ENCODE measurements around the gene GNB1. TPM values are rescaled to one million over a fixed set of nuclear protein-coding genes. Genes with fewer than 3 reads are reported as not detected.

The GNB1 gene
- total RNA-seq, 4 donors from 2014 or later, result 54.3 to 102 (median 74.7) TPM

DNA sequence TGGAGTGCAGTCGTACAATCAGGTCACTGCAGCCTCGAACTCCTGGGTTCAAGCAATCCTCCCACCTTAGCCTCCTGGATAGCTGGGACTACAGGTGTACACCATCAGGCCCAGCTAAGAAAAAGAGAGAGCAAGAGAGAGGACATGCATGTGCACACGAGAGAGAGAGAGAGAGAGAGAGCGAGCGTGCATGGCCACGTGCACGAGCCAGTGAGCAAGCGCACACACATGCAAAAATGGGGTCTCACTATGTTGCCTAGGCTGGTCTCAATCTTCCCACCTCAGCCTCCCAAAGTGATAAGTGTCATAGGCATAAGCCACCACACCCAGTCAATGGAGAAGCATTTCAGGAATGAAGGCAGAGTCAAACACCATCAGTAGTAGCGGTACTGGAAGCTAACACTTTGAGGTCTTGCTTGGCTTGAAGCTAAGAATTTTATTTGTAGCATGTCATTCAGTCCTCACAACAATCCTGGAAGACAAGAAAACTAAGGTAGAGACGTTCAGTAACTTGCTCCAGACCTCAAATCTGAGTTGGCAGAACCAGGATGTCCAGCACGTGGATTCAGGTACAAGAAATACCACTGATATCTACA lies 14.5 kb downstream of the GNB1 start:
- no peaks in the 10 kb centered on the region for H3K9me3 ChIP-seq
- peaks cover 0 to 58% (median 11%) of the 10 kb centered on the region in 3 donors for H3K36me3 ChIP-seq
- intact Hi-C loops (cut with DNase I), result no loop called here
- peaks cover 32 to 99% (median 40%) of the 10 kb centered on the region in 3 donors for H3K4me1 ChIP-seq
- H3K4me3 ChIP-seq, result no peak overlapping the region
- no peak for DNase-seq
- H3K27ac ChIP-seq, result no peak overlapping the region
- no peak for TF ChIP-seq POLR2A (IDR thresholded peaks at IDR 0.05)
- no peaks in the 10 kb centered on the region for H3K27me3 ChIP-seq
- 82% methylated on average over 11 of the region's 11 CpGs for WGBS, 2 donors

GRCh38 chr1:1875932-1876331 lies 15.0 kb downstream of the GNB1 start:
- DNase-seq, result no peak
- H3K36me3 ChIP-seq, result peaks cover 0 to 58% (median 11%) of the 10 kb centered on the region in 3 donors
- 83 to 100% methylated on average over 1 of the region's 1 CpG for WGBS, 2 donors
- peaks cover 27 to 99% (median 36%) of the 10 kb centered on the region in 3 donors for H3K4me1 ChIP-seq
- H3K4me3 ChIP-seq, result no peak overlapping the region
- H3K27ac ChIP-seq, result no peak overlapping the region
- H3K9me3 ChIP-seq, result no peaks in the 10 kb centered on the region
- TF ChIP-seq POLR2A (IDR thresholded peaks at IDR 0.05), result no peak
- TF ChIP-seq, protein P1, sequence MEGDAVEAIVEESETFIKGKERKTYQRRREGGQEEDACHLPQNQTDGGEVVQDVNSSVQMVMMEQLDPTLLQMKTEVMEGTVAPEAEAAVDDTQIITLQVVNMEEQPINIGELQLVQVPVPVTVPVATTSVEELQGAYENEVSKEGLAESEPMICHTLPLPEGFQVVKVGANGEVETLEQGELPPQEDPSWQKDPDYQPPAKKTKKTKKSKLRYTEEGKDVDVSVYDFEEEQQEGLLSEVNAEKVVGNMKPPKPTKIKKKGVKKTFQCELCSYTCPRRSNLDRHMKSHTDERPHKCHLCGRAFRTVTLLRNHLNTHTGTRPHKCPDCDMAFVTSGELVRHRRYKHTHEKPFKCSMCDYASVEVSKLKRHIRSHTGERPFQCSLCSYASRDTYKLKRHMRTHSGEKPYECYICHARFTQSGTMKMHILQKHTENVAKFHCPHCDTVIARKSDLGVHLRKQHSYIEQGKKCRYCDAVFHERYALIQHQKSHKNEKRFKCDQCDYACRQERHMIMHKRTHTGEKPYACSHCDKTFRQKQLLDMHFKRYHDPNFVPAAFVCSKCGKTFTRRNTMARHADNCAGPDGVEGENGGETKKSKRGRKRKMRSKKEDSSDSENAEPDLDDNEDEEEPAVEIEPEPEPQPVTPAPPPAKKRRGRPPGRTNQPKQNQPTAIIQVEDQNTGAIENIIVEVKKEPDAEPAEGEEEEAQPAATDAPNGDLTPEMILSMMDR (IDR thresholded peaks at IDR 0.05), result no peak
- intact Hi-C loops (cut with DNase I), result no loop called here
- no peaks in the 10 kb centered on the region for H3K27me3 ChIP-seq

- Histone ChIP-seq H3K9me3 (no peaks in the 10 kb centered on the region), H3K4me1 (peaks cover 18 to 99% (median 32%) of the 10 kb centered on the region in 3 donors), H3K36me3 (peaks cover 0 to 58% (median 11%) of the 10 kb centered on the region in 3 donors), H3K27ac (no peak overlapping the region), H3K4me3 (no peak overlapping the region), H3K27me3 (no peaks in the 10 kb centered on the region)
- 96 to 97% methylated on average over 7 of the region's 7 CpGs for WGBS, 2 donors
- intact Hi-C loops (cut with DNase I), result no loop called here
- no peak for TF ChIP-seq POLR2A (IDR thresholded peaks at IDR 0.05)
- TF ChIP-seq, protein P1 (IDR thresholded peaks at IDR 0.05), result no peak
- no peak for DNase-seq
Observed at GRCh38 chr1:1874901-1875300, 16.0 kb downstream of the GNB1 start.

- no peak overlapping the region for H3K4me3 ChIP-seq
- DNase-seq, result no peak
- 75 to 80% methylated on average over 2 of the region's 2 CpGs for WGBS, 2 donors
- TF ChIP-seq POLR2A (IDR thresholded peaks at IDR 0.05), result no peak
- TF ChIP-seq, protein P1 (IDR thresholded peaks at IDR 0.05), result no peak
- H3K27me3 ChIP-seq, result no peaks in the 10 kb centered on the region
- H3K27ac ChIP-seq, result no peak overlapping the region
- intact Hi-C loops (cut with DNase I), result no loop called here
- H3K9me3 ChIP-seq, result no peaks in the 10 kb centered on the region
- H3K36me3 ChIP-seq, result peaks cover 0 to 45% (median 11%) of the 10 kb centered on the region in 3 donors
- peaks cover 18 to 89% (median 33%) of the 10 kb centered on the region in 3 donors for H3K4me1 ChIP-seq
Observed at GRCh38 chr1:1873186-1873585, 17.7 kb downstream of the GNB1 start.

GRCh38 chr1:1872329-1872994 lies 18.4 kb downstream of the GNB1 start:
- Histone ChIP-seq H3K36me3 (peaks cover 0 to 45% (median 11%) of the 10 kb centered on the region in 3 donors), H3K27ac (no peak overlapping the region), H3K4me3 (no peak overlapping the region), H3K4me1 (peaks cover 12 to 88% (median 33%) of the 10 kb centered on the region in 3 donors), H3K9me3 (no peaks in the 10 kb centered on the region), H3K27me3 (no peaks in the 10 kb centered on the region)
- WGBS, 2 donors, result 80 to 81% methylated on average over 11 of the region's 11 CpGs
- no peak for TF ChIP-seq POLR2A (IDR thresholded peaks at IDR 0.05)
- TF ChIP-seq, protein P1 (IDR thresholded peaks at IDR 0.05), result no peak
- no peak for DNase-seq
- intact Hi-C loops (cut with DNase I), result no loop called here
